Heart right ventricle (tissue), 16 donors: Measurements from ENCODE around the gene ARHGEF7. TPM values are rescaled to one million over a fixed set of nuclear protein-coding genes. Genes with fewer than 3 reads are reported as not detected.
A peak's percentile ranks its signal among the peaks of the same experiment; 100 is the strongest.

Source experiments
- ATAC-seq, 8 donors: fragments of 200-7000 bp; cut with Tn5 transposase; one replicate each; pipeline ENCODE4 v1.9.1; 2020; ENCODE audit warnings: mild to moderate bottlenecking in 8 of 8, moderate library complexity in 8 of 8, moderate number of reproducible peaks in 1 of 8
- DNase-seq, 2 donors: peaks; one replicate each; pipeline ENCODE4 v3.0.0-alpha.2; 2020
- H3K27ac ChIP-seq, 10 donors: fragments of 200-600 bp; sonication (generic) in 2 of 10; one replicate each; pipeline versions ENCODE4 v1.5.0 to v1.8.0; 2020 to 2022; ENCODE audit warnings: mild to moderate bottlenecking in 3 of 10
- H3K27me3 ChIP-seq, 7 donors: fragments of 200-600 bp; one replicate each; pipeline ENCODE4 v1.8.0; 2021 to 2022; ENCODE audit warnings: mild to moderate bottlenecking in 2 of 7
- H3K36me3 ChIP-seq, 9 donors: fragments of 200-600 bp; sonication (generic) in 1 of 9; one replicate each; pipeline versions ENCODE4 v1.5.0 to v1.8.0; 2020 to 2022; ENCODE audit warnings: mild to moderate bottlenecking in 2 of 9
- H3K4me1 ChIP-seq, 9 donors: fragments of 200-600 bp; sonication (generic) in 1 of 9; one replicate each; pipeline versions ENCODE4 v1.5.0 to v1.8.0; 2020 to 2022; ENCODE audit warnings: mild to moderate bottlenecking in 4 of 9
- H3K4me3 ChIP-seq, 10 donors: fragments of 200-600 bp; sonication (generic) in 2 of 10; one replicate each; pipeline versions ENCODE4 v1.5.0 to v1.8.0; 2020 to 2022; ENCODE audit warnings: mild to moderate bottlenecking in 7 of 10, moderate library complexity in 2 of 10
- H3K9me3 ChIP-seq, 11 donors: fragments of 200-600 bp in 10 of 11; sonication (generic) in 2 of 11; one replicate each; pipeline versions ENCODE4 v1.5.0 to v1.8.0; 2013 to 2022; ENCODE audit warnings: mild to moderate bottlenecking in 2 of 11, control low read depth in 1 of 11, moderate library complexity in 1 of 11
- WGBS, 2 donors: extraction: QIAGEN DNeasy Blood & Tissue Kit; methylation state at CpG; one replicate each; pipeline ENCODE4 v1.1.7; 2013; ENCODE audit warnings: inconsistent platforms in 1 of 2; 5-methylcytosine and 5-hydroxymethylcytosine counted together
- intact Hi-C, 10 donors: fragments of 100-400 bp; cut with DNase I; formaldehyde crosslinking; loops; one replicate each; pipeline versions ENCODE4 v1.11.1 to v1.14.2; 2022
- long read RNA-seq, 3 donors: library from polyadenylated mRNA; unstranded; transcript quantifications; one replicate each; pipeline ENCODE4 v2.0.0, GENCODE V29; 2020 to 2021
- polyA plus RNA-seq, 2 donors: library from polyadenylated mRNA; stranded (reverse); fragments of 200-250 nt; gene quantifications; one replicate each; pipeline ENCODE4 v1.2.3, GENCODE V29; 2013
- total RNA-seq, 10 donors: library from RNA; stranded (reverse); fragmentation: NEBNext Ultra II Directional in 3 of 10; extraction: Animal tissue kit (Norgen Biotek cat#: 25700) in 3 of 10; gene quantifications; one replicate each; pipeline versions ENCODE4 v1.2.1 to v1.2.4, GENCODE V29; 2021 to 2023
- TF ChIP-seq, protein P1 (sequence below), 9 donors: fragments of 200-600 bp; sonication (generic) in 2 of 9; IDR thresholded peaks; one replicate each; pipeline versions ENCODE4 v1.5.0 to v1.8.0; 2021 to 2022; ENCODE audit warnings: antibody characterized with exemption in 9 of 9, mild to moderate bottlenecking in 5 of 9, moderate library complexity in 1 of 9
- donor health status: Arrhythmogenic right ventricular cardiomyopathy.
- donor health status: ischemic (EF 13 %, LVEDD 7.1; RV severe dilation, severe dysfunction).
- donor health status: healthy with polysubstance abuse.
- donor health status: DM: no; HTN: yes; CAD: no.
- donor health status: DM: no; HTN: no; CAD: no.
- donor health status: ischemic (EF 25% LVEDD 6.9; RV normal size, moderate dysfunction).
- donor health status: ischemic (EF 25% LVEDD 5.7; RV mildly dilated, moderate dysfunction).
- donor health status: healthy.
- donor health status: DM: yes; HTN: yes; CAD: no.
- donor health status: Ischemic cardiomyopathy.
- donor health status: ischemic (EF 35%, LVEDD 5.7; RV mildly dilated, moderate dysfunction).
- donor health status: nonischemic (EF 11% LVEDD 7.7; RV severe dilation, severe dysfunction).
- donor health status: DM: yes; HTN: yes; CAD: no.
- donor health status: PGD.
- donor health status: ischemic (EF 29% LVEDD 5.4; RV normal size, mild dysfunction).
- donor health status: nonischemic (EF 23%, LVEDD 6.1; RV moderate dilation, normal function).

Gene ARHGEF7, protein sequence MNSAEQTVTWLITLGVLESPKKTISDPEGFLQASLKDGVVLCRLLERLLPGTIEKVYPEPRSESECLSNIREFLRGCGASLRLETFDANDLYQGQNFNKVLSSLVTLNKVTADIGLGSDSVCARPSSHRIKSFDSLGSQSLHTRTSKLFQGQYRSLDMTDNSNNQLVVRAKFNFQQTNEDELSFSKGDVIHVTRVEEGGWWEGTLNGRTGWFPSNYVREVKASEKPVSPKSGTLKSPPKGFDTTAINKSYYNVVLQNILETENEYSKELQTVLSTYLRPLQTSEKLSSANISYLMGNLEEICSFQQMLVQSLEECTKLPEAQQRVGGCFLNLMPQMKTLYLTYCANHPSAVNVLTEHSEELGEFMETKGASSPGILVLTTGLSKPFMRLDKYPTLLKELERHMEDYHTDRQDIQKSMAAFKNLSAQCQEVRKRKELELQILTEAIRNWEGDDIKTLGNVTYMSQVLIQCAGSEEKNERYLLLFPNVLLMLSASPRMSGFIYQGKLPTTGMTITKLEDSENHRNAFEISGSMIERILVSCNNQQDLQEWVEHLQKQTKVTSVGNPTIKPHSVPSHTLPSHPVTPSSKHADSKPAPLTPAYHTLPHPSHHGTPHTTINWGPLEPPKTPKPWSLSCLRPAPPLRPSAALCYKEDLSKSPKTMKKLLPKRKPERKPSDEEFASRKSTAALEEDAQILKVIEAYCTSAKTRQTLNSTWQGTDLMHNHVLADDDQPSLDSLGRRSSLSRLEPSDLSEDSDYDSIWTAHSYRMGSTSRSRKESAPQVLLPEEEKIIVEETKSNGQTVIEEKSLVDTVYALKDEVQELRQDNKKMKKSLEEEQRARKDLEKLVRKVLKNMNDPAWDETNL
- total RNA-seq (10 to 100 TPM; 38.9 to 56.6 (median 47.3) TPM), polyA plus RNA-seq (10 to 100 TPM; 18.4 to 23.0 TPM)
- long read RNA-seq, donor 1, full-length matches to known transcripts = 1 of 24 reads
- long read RNA-seq, donor 1, partial matches to known transcripts = 20 of 24 reads
- long read RNA-seq, donor 1, other reads (novel, unspliced or antisense) = 3 of 24 reads
- long read RNA-seq, donor 2, partial matches to known transcripts = 13 of 22 reads
- long read RNA-seq, donor 2, other reads (novel, unspliced or antisense) = 9 of 22 reads
- long read RNA-seq, donor 3, partial matches to known transcripts = 91 of 124 reads
- long read RNA-seq, donor 3, other reads (novel, unspliced or antisense) = 33 of 124 reads

DNA sequence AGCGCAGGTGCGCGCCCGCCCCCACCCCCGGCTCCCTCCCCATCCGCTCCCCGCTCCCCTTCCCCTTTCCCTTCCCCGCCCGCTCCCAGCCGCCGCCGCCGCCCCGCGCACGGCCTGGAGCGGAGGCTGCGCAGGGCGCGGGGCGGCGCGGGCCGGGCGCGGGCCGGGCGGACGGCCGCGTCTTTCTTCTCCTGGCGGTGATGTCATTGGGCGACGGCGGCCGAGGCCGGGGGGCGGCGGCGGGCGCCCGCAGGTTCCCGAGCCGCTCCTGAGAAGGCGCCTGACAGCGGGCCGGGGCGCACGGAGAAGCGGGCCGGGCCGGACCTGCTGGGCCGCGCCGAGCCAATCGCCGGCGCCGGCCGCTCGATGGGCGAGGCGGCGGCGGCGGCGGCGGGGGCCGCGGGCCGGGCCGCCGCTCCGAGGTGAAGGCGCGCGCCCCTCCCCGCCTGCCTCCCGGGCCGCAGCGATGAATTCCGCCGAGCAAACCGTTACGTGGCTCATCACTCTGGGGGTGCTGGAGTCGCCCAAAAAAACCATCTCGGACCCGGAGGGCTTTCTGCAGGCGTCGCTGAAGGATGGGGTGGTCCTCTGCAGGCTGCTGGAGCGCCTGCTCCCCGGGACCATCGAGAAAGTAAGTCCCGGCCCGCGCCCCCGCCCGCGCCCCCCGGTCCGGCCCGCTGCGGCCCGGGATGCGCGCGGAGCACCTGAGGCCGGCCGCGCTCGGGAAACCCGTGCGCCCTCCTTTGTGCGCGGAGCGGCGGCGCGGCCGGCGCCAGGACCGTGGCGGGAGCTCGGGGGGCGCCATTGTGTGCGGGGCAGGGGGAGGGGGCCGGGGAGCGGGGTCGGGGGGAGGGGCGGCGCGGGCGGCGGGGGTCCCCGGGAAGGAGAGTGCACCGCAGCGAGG lies at the start of gene ARHGEF7:
Gene ARHGEF7 (plus strand): TSS at position 250 of the 904 bp plus-strand sequence. CDS start 217 bp downstream, at position 467.
- Histone ChIP-seq H3K27ac (peak within 1 kb of the TSS; percentile 76 to 92 (median 82)), H3K36me3 (no peaks in the 10 kb centered on the region), H3K4me3 (peak within 1 kb of the TSS; percentile 48 to 72 (median 65)), H3K9me3 (peaks cover 0 to 2% (median 0%) of the 10 kb centered on the region in 11 donors), H3K4me1 (peaks cover 0 to 46% (median 17%) of the 10 kb centered on the region in 9 donors), H3K27me3 (peaks cover 0 to 79% (median 37%) of the 10 kb centered on the region in 7 donors)
- intact Hi-C loops = loop anchor here in 3 of 10 donors (5.0 kb wide), 2 partner anchors 37 to 102 kb away; no protein-coding TSS in a partner anchor
- peak in 5 of 8 donors; percentile 27 to 54 (median 37) for ATAC-seq
- WGBS, 2 donors = 1% methylated on average over 63 to 132 of the region's 137 CpGs
- TF ChIP-seq, protein P1, sequence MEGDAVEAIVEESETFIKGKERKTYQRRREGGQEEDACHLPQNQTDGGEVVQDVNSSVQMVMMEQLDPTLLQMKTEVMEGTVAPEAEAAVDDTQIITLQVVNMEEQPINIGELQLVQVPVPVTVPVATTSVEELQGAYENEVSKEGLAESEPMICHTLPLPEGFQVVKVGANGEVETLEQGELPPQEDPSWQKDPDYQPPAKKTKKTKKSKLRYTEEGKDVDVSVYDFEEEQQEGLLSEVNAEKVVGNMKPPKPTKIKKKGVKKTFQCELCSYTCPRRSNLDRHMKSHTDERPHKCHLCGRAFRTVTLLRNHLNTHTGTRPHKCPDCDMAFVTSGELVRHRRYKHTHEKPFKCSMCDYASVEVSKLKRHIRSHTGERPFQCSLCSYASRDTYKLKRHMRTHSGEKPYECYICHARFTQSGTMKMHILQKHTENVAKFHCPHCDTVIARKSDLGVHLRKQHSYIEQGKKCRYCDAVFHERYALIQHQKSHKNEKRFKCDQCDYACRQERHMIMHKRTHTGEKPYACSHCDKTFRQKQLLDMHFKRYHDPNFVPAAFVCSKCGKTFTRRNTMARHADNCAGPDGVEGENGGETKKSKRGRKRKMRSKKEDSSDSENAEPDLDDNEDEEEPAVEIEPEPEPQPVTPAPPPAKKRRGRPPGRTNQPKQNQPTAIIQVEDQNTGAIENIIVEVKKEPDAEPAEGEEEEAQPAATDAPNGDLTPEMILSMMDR (IDR thresholded peaks at IDR 0.05) = no peak
- DNase-seq = peak in 1 of 2 donors; percentile 37

GRCh38 chr13:111065698-111066097 lies 49.4 kb upstream of the ARHGEF7 start:
- Histone ChIP-seq H3K27me3 (peaks cover 0 to 36% (median 0%) of the 10 kb centered on the region in 7 donors), H3K4me1 (peaks cover 0 to 15% (median 7%) of the 10 kb centered on the region in 9 donors), H3K27ac (no peak overlapping the region), H3K9me3 (peaks cover 0 to 2% (median 0%) of the 10 kb centered on the region in 11 donors), H3K36me3 (no peaks in the 10 kb centered on the region), H3K4me3 (no peak overlapping the region)
- 95 to 97% methylated on average over 12 of the region's 12 CpGs for WGBS, 2 donors
- intact Hi-C loops = loop anchor here in 7 of 10 donors (2.0 to 10.0 kb wide), 6 partner anchors 87 to 399 kb away; no protein-coding TSS in a partner anchor
- TF ChIP-seq, protein P1 (IDR thresholded peaks at IDR 0.05) = no peak
- DNase-seq (no peak), ATAC-seq (no peak)

DNA sequence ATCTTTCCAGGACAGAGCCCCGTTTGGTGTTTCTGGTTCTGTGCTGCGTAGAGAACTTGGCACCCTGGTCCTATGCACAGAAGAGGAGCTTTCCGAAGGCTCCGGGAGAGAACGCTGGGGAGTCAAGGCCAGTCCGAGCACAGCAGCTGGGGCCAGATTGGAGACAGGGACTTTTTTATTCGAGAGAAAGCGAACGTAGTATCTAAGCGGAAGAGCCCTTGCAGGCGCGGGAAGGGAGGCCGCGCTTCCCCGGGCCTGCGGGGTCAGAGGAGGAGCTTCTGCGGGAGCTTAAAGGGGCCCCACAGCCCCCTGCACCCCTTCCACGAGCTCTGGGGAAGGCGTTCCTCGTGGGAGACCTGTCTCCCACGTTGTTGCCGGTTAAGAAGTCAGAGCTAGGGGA lies 48.6 kb upstream of the ARHGEF7 start:
- WGBS, 2 donors = 34 to 41% methylated on average over 22 of the region's 22 CpGs
- Histone ChIP-seq H3K27me3 (peaks cover 0 to 36% (median 0%) of the 10 kb centered on the region in 7 donors), H3K36me3 (no peaks in the 10 kb centered on the region), H3K27ac (peak overlapping the region in 7 of 10 donors; percentile 45 to 68 (median 61)), H3K4me3 (peak overlapping the region in 7 of 10 donors; percentile 63 to 74 (median 66)), H3K9me3 (peaks cover 0 to 11% (median under 1%) of the 10 kb centered on the region in 11 donors), H3K4me1 (peaks cover 0 to 15% (median 7%) of the 10 kb centered on the region in 9 donors)
- no peak for DNase-seq
- peak; percentile 29 to 62 (median 54) for ATAC-seq
- TF ChIP-seq, protein P1 (IDR thresholded peaks at IDR 0.05) = no peak
- intact Hi-C loops = loop anchor here in 7 of 10 donors (2.0 to 10.0 kb wide), 6 partner anchors 86 to 398 kb away; no protein-coding TSS in a partner anchor
